Measurements from ENCODE around the gene COX10.

GRCh38 chr17:14161419-14161818 is 92.1 kb downstream of the COX10 start:
- TF ChIP-seq EZH2phosphoT487 (IDR thresholded peaks at IDR 0.05; ENCODE audit: insufficient read depth, low read depth) (no peak), EZH2 (IDR thresholded peaks at IDR 0.05; ENCODE audit: insufficient read depth, poor library complexity, severe bottlenecking) (no peak)

Data from GM23248 (cell line).